Pons (tissue), 1 donor: ENCODE measurements around the gene SERTAD1.

Experiments
- DNase-seq: peaks from one replicate; pipeline ENCODE4 v3.0.0-alpha.2; 2016; ENCODE audit warnings: low spot score

SERTAD1 gene

GRCh38 chr19:40378509-40378908 is 47.3 kb downstream of the SERTAD1 start:
- no peak for DNase-seq

- DNase-seq, result no peak
Observed at GRCh38 chr19:40377876-40378385, 47.9 kb downstream of the SERTAD1 start.

GRCh38 chr19:40376286-40376862 is 49.4 kb downstream of the SERTAD1 start:
- no peak for DNase-seq

- DNase-seq, result no peak
Observed at GRCh38 chr19:40374084-40374483, 51.7 kb downstream of the SERTAD1 start.

GRCh38 chr19:40371802-40372122 is 54.0 kb downstream of the SERTAD1 start:
- DNase-seq, result no peak
